Ammon's horn (tissue), 1 donor: Measurements from ENCODE around the gene POLR3K.

ENCODE experiments used
- DNase-seq: peaks from one replicate; pipeline ENCODE4 v3.0.0-alpha.2; 2016; ENCODE audit warnings: low spot score

POLR3K gene

DNA sequence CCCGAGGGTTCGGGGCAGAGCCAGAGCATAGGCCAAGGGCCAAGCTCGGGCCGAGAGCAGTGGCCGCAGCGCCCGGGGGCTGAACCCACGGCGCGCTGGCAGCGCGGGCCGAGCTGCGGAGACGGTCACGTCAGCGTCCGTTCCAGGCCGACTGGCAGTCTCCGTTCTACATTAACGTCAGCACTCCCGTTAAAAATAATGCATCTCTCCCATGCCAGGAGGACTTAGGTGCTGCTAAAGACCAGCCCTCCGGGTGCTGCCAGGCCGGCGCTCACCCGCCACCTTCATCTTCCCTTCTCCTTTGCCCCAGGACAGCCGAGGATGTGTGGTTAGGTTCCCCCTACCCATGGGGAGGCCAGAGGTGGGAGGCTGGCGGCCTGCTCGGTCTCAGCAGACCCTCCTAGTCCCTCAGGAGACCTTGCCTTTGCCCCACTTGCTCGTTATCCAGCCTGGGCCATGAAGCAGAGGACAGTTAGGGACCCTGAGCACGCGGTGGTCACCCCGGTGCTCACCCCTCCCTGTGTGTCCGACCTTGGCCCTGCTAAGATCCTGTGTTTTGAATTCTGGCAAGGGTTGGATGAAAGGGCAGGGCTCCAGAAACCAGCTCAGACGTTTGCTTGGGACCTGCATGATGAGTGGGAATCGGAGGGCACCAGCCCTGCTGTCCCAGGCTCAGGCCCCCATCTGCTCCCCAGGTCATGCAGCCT is 25.2 kb upstream of the POLR3K start:
- DNase-seq = no peak

GRCh38 chr16:77807-78443 is 24.5 kb upstream of the POLR3K start, which contains the start of gene MPG:
Gene MPG (plus strand): TSS chr16:78225. CDS start chr16:78310, 85 bp downstream.
- peak; percentile 85 for DNase-seq

DNA sequence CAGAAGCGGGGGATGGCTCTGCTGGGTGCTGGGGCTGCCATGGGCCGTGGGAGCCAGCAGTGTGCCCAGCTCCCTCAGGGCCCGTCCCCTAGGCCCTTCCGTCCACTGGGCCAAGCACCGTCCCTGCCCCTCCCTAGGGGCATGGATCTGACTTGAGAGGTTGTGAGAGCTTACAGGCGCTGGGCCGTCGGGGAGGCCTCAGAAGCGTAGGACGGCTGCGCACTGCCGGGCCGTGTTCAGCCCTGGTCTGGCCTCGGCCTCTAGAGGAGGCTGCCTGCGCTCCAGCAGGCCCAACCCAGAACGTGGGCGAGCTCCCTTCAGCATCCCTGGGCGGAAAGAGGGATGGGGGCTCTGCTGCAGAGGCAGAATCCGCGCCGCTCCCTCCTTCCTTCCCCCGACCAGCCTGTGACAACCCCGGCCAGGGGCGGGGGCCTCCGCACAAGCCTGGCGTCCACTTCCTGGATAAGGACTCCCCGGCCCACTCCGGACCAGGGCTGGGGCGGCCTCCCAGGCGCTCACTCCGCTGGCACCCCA is 23.9 kb upstream of the POLR3K start:
- DNase-seq = no peak

GRCh38 chr16:76535-77272 is 23.3 kb upstream of the POLR3K start:
- no peak for DNase-seq

DNA sequence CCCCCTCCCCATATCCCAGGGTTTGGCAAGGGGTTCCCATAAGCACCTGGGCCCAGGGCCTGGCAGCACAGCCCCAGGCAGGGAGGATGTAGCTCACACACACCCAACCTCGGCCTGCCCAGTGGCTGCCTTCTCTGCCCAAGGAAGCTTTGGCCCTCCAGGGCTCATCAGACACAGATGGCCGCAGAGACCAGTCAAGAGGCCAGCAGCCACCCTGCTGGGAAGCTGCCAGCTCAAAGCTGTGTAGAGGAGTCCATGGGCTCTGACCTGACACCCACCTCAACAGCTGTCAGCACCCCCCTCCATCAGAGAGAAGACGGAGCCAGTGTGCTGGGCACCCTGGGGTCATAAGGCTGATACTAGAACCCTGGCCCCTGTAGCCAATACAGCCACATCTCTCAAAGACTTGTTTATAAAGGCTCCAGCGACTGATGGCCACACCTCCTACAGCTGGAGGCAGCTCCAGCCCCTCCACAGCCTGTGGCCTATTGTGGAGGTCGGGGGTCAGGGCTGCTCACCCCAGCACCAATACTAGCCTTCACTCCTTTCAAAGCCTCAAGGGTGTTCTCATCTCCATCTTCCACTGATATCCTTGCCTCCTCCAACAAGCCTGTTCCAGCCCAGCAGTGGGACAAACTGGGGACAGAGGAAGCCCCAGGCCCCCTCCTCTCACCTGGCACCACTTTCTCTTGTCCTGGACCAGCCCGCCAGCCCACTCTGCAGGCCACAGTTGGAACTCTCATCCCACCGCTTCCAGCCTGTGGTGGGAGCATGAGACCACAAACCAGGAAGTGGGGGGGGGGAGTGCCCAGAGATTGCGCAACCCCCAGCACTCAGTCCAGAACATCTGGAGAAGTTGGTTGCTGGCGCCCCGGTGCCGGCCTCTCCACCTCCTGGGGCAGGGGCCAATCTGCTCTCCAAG is 22.4 kb upstream of the POLR3K start:
- DNase-seq = no peak

DNA sequence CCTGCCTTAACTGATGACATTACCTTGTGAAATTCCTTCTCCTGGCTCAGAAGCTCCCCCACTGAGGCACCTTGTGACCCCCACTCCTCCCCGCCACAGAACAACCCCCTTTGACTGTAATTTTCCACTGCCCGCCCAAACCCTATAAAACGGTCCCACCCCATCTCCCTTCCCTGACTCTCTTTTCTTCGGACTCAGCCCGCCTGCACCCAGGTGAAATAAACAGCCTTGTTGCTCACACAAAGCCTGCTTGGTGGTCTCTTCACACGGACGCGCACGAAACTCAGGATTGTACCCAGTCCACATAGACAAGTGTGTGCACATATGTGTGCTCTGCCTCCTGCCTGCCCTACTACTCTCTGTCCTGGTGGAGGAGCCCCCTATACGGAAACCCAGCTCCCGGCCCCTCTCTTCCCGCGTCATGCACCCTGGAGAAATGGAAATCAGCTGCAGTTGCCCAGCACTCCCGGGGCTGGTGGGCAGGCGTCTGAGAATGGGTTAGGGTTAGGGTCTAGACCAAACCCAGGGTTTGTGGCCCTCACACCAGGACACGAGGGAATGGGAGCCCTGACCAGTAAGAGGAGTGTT is 21.4 kb upstream of the POLR3K start:
- no peak for DNase-seq

GRCh38 chr16:74051-74746 is 20.8 kb upstream of the POLR3K start:
- no peak for DNase-seq

- DNase-seq = no peak
Measured at GRCh38 chr16:72561-73548, 19.4 kb upstream of the POLR3K start, which contains the start of gene RHBDF1. Gene RHBDF1 (minus strand): TSS chr16:72631. CDS start chr16:65015, 7,616 bp downstream.

DNA sequence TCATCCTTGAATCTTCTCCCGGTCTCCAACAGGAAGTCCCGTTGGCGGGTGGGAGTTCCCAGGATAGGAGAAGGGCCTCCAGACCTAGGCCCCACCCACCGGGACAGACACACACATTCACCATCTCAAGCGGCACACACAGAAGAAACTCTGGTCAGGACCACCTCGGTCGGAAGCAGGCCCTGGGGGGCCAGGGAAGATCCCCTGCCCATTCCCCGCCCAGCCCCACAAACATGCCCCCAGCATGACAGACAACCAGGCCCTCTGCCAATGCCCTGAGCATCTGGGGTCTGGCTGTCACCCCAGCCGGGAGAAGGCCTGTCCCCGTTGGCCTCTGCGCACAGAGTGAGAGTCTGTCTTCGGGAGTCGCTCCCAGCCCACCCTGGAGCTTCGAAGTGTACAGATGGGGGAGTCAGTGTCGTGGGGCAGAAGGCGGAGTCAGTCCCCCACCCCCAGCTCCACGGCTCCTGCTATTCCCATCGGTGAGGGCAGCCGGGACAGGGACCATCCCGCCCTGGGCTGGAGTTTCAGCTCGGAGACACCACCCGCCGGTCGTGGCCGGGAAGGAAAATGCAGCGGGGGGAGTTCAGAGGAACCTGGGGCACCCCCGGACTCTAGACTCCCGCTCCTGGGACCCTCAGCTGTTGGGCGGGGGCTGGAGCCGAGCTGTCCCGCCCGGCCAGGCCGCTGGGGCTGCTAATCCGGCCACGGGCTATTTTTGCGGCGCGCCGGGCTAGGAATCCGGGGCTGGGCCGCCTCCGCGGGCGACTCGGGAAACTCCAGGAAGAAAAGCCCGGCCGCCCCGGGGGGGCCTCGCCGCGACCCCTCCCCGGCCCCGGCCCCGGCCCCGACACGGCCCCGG is 18.4 kb upstream of the POLR3K start:
- DNase-seq = no peak

GRCh38 chr16:71210-71539 is 17.8 kb upstream of the POLR3K start:
- no peak for DNase-seq

DNA sequence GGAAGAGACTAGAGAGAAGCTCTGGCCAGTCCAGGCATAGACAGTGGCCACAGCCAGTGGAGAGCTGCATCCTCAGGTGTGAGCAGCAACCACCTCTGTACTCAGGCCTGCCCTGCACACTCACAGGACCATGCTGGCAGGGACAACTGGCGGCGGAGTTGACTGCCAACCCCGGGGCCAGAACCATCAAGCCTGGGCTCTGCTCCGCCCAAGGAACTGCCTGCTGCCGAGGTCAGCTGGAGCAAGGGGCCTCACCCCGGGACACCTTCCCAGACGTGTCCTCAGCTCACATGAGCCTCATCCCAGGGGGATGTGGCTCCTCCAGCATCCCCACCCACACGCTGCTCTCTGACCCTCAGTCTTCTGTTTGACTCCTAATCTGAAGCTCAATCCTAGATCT is 15.8 kb upstream of the POLR3K start:
- DNase-seq = no peak

GRCh38 chr16:67884-68789 is 14.7 kb upstream of the POLR3K start:
- DNase-seq = no peak

DNA sequence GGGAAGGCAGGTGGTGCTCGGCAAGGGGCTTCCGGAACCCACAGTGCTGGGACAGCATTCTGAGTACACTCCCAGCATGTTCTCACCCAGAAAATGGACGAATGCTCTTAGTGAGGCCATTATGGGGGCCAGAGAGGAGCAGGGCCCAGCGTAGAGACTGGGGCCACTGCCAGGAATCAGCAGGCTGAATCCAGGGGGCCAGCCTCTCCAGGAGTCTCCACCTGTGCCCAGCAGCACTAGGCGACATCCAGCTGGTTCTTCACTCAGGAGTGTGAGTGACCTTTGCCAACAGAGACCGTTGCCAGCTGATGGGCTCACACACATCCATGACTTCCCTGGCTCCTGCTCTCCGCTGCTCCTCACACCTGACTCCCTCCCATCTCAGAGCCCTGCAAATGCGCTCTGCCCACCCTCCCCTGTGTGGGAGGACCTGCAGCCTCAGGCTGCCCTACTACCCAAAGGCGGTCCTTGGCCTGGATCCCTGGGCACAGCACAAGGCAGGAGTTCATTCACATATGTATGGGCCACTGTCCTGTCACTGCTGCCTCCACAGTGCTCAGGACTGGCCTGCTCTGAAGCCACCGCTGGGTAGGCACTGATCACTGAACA is 13.9 kb upstream of the POLR3K start:
- DNase-seq = no peak

- no peak for DNase-seq
Measured at GRCh38 chr16:66309-67182, 13.1 kb upstream of the POLR3K start.

DNA sequence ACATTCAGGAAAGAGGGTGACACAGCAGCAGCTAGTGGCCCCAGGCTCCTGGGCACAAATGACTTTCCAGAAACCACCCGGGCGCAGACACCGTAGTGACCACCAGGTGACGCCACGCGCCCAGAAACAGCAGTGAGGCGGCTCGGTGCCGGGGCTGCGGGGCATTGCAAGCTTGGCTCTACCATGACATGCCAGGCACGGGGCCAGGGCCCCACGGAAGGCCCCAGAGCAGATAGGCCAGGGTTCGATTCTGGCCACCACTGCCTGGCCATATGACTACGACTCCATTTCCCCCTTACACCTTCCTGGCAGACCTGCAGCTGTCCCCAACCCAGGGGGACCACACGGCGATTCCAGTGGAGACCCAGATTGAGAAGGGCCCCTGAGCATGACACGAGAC is 12.3 kb upstream of the POLR3K start:
- peak; percentile 87 for DNase-seq

GRCh38 chr16:64914-65255 is 11.5 kb upstream of the POLR3K start:
- no peak for DNase-seq
